ENCODE results near the gene RAB31.

GRCh38 chr18:9750606-9751304, 42.7 kb downstream of the RAB31 start:
- TF ChIP-seq CTCF (IDR thresholded peaks at IDR 0.05) (no peak), EP300 (IDR thresholded peaks at IDR 0.05) (peak in 1 of 2 donors; percentile 36), POLR2A (IDR thresholded peaks at IDR 0.05) (no peak)

Measured in tibial nerve (tissue), 4 donors.